GM21576 (cell line): ENCODE data around the gene CDK19.
"Not testable (repeated sequence)": the region's sequence is repeated elsewhere in the genome, so short reads cannot be mapped to it uniquely, and the experiment has no call there.

ENCODE experiments used
- ATAC-seq: cut with Tn5 transposase; IDR thresholded peaks from one replicate; pipeline ENCODE4 v1.9.1; 2021; ENCODE audit warnings: mild to moderate bottlenecking, moderate library complexity; ENCODE audit not compliant: unreplicated experiment

Gene CDK19

GRCh38 chr6:110761371-110761770, 53.9 kb downstream of the CDK19 start:
- ATAC-seq, result no peak

GRCh38 chr6:110760589-110760988, 54.7 kb downstream of the CDK19 start:
- no peak for ATAC-seq

GRCh38 chr6:110760098-110760497, 55.2 kb downstream of the CDK19 start:
- ATAC-seq, result not testable (repeated sequence)

- ATAC-seq, result no peak
Measured at GRCh38 chr6:110757926-110758325, 57.3 kb downstream of the CDK19 start.

GRCh38 chr6:110756817-110757216, 58.5 kb downstream of the CDK19 start:
- ATAC-seq, result no peak

GRCh38 chr6:110755411-110755834, 59.8 kb downstream of the CDK19 start:
- no peak for ATAC-seq

- not testable (repeated sequence) for ATAC-seq
Measured at GRCh38 chr6:110753936-110754668, 61.2 kb downstream of the CDK19 start.

GRCh38 chr6:110748453-110748852, 66.8 kb downstream of the CDK19 start:
- no peak for ATAC-seq

- ATAC-seq, result no peak
Measured at GRCh38 chr6:110746680-110747079, 68.6 kb downstream of the CDK19 start.

GRCh38 chr6:110744991-110745390, 70.3 kb downstream of the CDK19 start:
- ATAC-seq, result no peak

GRCh38 chr6:110742552-110742951, 72.7 kb downstream of the CDK19 start:
- ATAC-seq, result not testable (repeated sequence)

GRCh38 chr6:110741517-110741916, 73.8 kb downstream of the CDK19 start:
- no peak for ATAC-seq

GRCh38 chr6:110738899-110739365, 76.3 kb downstream of the CDK19 start:
- ATAC-seq, result no peak

- ATAC-seq, result no peak
Measured at GRCh38 chr6:110735666-110736065, 79.6 kb downstream of the CDK19 start.

GRCh38 chr6:110731898-110732297, 83.4 kb downstream of the CDK19 start:
- ATAC-seq, result no peak

- no peak for ATAC-seq
Measured at GRCh38 chr6:110731196-110731595, 84.1 kb downstream of the CDK19 start.

GRCh38 chr6:110728501-110728900, 86.8 kb downstream of the CDK19 start:
- ATAC-seq, result no peak

GRCh38 chr6:110723017-110723416, 92.3 kb downstream of the CDK19 start:
- ATAC-seq, result no peak

GRCh38 chr6:110720066-110720465, 95.2 kb downstream of the CDK19 start:
- no peak for ATAC-seq

- ATAC-seq, result not testable (repeated sequence)
Measured at GRCh38 chr6:110719601-110720000, 95.7 kb downstream of the CDK19 start.

- ATAC-seq, result no peak
Measured at GRCh38 chr6:110714143-110714542, 101.1 kb downstream of the CDK19 start.

GRCh38 chr6:110712238-110712637, 103.0 kb downstream of the CDK19 start:
- ATAC-seq, result no peak

- no peak for ATAC-seq
Measured at GRCh38 chr6:110710115-110710514, 105.2 kb downstream of the CDK19 start.
